Subcutaneous adipose tissue (tissue), 4 donors: ENCODE data around the gene TMEM229B. TPM values are rescaled to one million over a fixed set of nuclear protein-coding genes. Genes with fewer than 3 reads are reported as not detected.

Source experiments
- small RNA-seq: library from RNA; depleted of rRNA; stranded (forward); fragments of <200 nt; gene quantifications from one replicate; pipeline ENCODE3, GENCODE V24; 2016
- total RNA-seq, 4 donors: library from RNA; depleted of rRNA; stranded (reverse); fragments of >200 nt; gene quantifications; one replicate each; pipeline ENCODE4 v1.1.0, GENCODE V29; 2016
- TF ChIP-seq, protein P1 (sequence below): fragments of 450-650 bp; IDR thresholded peaks from one replicate; pipeline ENCODE4 v1.5.1; 2016; ENCODE audit warnings: low read depth, mild to moderate bottlenecking, control low read depth, antibody characterized with exemption, moderate library complexity

Gene TMEM229B
- total RNA-seq, 4 donors from 2014 or later, result 1.4 to 10.2 (median 2.2) TPM; not detected in 1

- TF ChIP-seq, protein P1, sequence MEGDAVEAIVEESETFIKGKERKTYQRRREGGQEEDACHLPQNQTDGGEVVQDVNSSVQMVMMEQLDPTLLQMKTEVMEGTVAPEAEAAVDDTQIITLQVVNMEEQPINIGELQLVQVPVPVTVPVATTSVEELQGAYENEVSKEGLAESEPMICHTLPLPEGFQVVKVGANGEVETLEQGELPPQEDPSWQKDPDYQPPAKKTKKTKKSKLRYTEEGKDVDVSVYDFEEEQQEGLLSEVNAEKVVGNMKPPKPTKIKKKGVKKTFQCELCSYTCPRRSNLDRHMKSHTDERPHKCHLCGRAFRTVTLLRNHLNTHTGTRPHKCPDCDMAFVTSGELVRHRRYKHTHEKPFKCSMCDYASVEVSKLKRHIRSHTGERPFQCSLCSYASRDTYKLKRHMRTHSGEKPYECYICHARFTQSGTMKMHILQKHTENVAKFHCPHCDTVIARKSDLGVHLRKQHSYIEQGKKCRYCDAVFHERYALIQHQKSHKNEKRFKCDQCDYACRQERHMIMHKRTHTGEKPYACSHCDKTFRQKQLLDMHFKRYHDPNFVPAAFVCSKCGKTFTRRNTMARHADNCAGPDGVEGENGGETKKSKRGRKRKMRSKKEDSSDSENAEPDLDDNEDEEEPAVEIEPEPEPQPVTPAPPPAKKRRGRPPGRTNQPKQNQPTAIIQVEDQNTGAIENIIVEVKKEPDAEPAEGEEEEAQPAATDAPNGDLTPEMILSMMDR, result no peak
These were observed 66.9 kb downstream of the TMEM229B start for GRCh38 chr14:67421356-67422224.

Small RNA genes within 50 kb of the gene (small RNA-seq; reads per million reads assigned to genes)
- not detected for gene MIR5694

Other genes with a start within 250 kb of the TMEM229B start
- 10 to 100 TPM; 18.5 to 21.8 (median 20.3) TPM for gene PALS1, start 247.3 kb downstream of the TMEM229B start, total RNA-seq
- gene ATP6V1D, start 128.9 kb downstream of the TMEM229B start, total RNA-seq, result 10 to 100 TPM; 52.6 to 91.1 (median 62.7) TPM
- gene EIF2S1, start 128.4 kb downstream of the TMEM229B start, total RNA-seq, result 10 to 100 TPM; 48.3 to 81.0 (median 79.5) TPM
- 1 to 10 TPM in 2 of 4 donors, under 1 TPM in 1, not detected in 1; 0.49 to 4.9 (median 1.8) TPM for gene PLEK2, start 76.6 kb downstream of the TMEM229B start, total RNA-seq
- 1 to 10 TPM; 1.3 to 9.0 (median 4.9) TPM for gene PLEKHH1, start 44.6 kb upstream of the TMEM229B start, total RNA-seq
- gene PIGH, start 111.5 kb upstream of the TMEM229B start, total RNA-seq, result 10 to 100 TPM; 17.4 to 25.5 (median 24.3) TPM
- gene ARG2, start 131.2 kb upstream of the TMEM229B start, total RNA-seq, result 1 to 10 TPM; 2.0 to 4.1 (median 3.3) TPM
- gene VTI1B, start 185.9 kb upstream of the TMEM229B start, total RNA-seq, result 100 to 1,000 TPM in 3 of 4 donors, 10 to 100 TPM in 1; 97.6 to 218 (median 144) TPM
- 10 to 100 TPM; 25.8 to 45.5 (median 32.8) TPM for gene RDH11, start 207.0 kb upstream of the TMEM229B start, total RNA-seq
- 1 to 10 TPM in 1 of 4 donors, not detected in 3; 1.5 TPM for gene RDH12, start 213.2 kb upstream of the TMEM229B start, total RNA-seq